K562 (cell line): Measurements from ENCODE around the gene CCDC106. TPM values are rescaled to one million over a fixed set of nuclear protein-coding genes. Genes with fewer than 3 reads are reported as not detected.

Experiments
- BRF1 ChIP-seq: IDR thresholded peaks from 3 replicates; pipeline ENCODE4 v1.6.1; 2011; ENCODE audit warnings: borderline replicate concordance, mild to moderate bottlenecking; ENCODE audit not compliant: insufficient read length; ENCODE audit errors: extremely low read depth
- CCAR2 ChIP-seq: fragments of 200-400 bp; formaldehyde crosslinking; IDR thresholded peaks from 2 replicates; pipeline ENCODE4 v1.6.1; 2017; ENCODE audit warnings: mild to moderate bottlenecking, low read depth, low read length
- CLOCK ChIP-seq: fragments of 250-450 bp; sonication (Bioruptor Pico); IDR thresholded peaks from 2 replicates; pipeline ENCODE4 v1.4.0; 2020; ENCODE audit warnings: mild to moderate bottlenecking, moderate library complexity, borderline replicate concordance
- ETV1 ChIP-seq: fragments of 450-650 bp; conservative IDR thresholded peaks from 2 replicates; pipeline ENCODE4 v1.6.1; 2016; ENCODE audit warnings: missing genetic modification characterization, control low read depth, low read depth, missing compliant biosample characterization
- ETV6 ChIP-seq, 3 experiments: fragments of 150-350 bp in 1 of 3; sonication (generic) in 1 of 3; formaldehyde crosslinking in 1 of 3; IDR thresholded peaks; 2 replicates each; pipeline versions ENCODE4 v1.6.1 to v1.8.0; 2014 to 2022; ENCODE audit warnings: borderline replicate concordance in 2 of 3, low read depth in 2 of 3, antibody characterized with exemption in 1 of 3, low read length in 1 of 3, mild to moderate bottlenecking in 1 of 3, missing genetic modification reagents in 1 of 3
- GATA2 ChIP-seq: sonication (generic); formaldehyde crosslinking; IDR thresholded peaks from 2 replicates; pipeline ENCODE4 v1.4.0; 2020; ENCODE audit warnings: mild to moderate bottlenecking, missing genetic modification reagents
- HCFC1 ChIP-seq: IDR thresholded peaks from 2 replicates; pipeline ENCODE4 v1.6.1; 2012; ENCODE audit warnings: low read depth, low read length, improper control_type of control experiment
- HNRNPK ChIP-seq: fragments of 200-400 bp; formaldehyde crosslinking; IDR thresholded peaks from one replicate; pipeline ENCODE4 v1.6.1; 2018; ENCODE audit warnings: mild to moderate bottlenecking, low read depth, low read length; ENCODE audit not compliant: poor library complexity, severe bottlenecking
- JUND ChIP-seq, 2 experiments: IDR thresholded peaks; 2 replicates in 1 of 2; 3 replicates in 1 of 2; pipeline ENCODE4 v1.6.1; 2011; ENCODE audit warnings: borderline replicate concordance in 2 of 2, low read depth in 2 of 2, low read length in 2 of 2, improper control_type of control experiment in 1 of 2, missing biosample characterization in 1 of 2, missing genetic modification characterization in 1 of 2, missing genetic modification reagents in 1 of 2
- KDM4B ChIP-seq, 2 experiments: fragments of 450-650 bp in 1 of 2; sonication (generic) in 1 of 2; IDR thresholded peaks; 2 replicates each; pipeline ENCODE4 v1.6.1; 2016 to 2017; ENCODE audit warnings: borderline replicate concordance in 2 of 2, antibody characterized with exemption in 1 of 2, low read depth in 1 of 2, mild to moderate bottlenecking in 1 of 2
- MBD2 ChIP-seq: sonication (generic); IDR thresholded peaks from 2 replicates; pipeline ENCODE4 v1.6.1; 2016; ENCODE audit warnings: low read depth, borderline replicate concordance
- PHB2 ChIP-seq: fragments of 450-650 bp; IDR thresholded peaks from 2 replicates; pipeline ENCODE4 v1.6.1; 2017; ENCODE audit warnings: low read depth
- POLR2A ChIP-seq: fragments of 450-650 bp; conservative IDR thresholded peaks from 2 replicates; pipeline ENCODE4 v1.6.1; 2016
- SNAPC5 ChIP-seq: fragments of 250-450 bp; sonication (Bioruptor Pico); IDR thresholded peaks from 2 replicates; pipeline ENCODE4 v1.8.0; 2021; ENCODE audit warnings: moderate library complexity, mild to moderate bottlenecking, inconsistent platforms
- TAF9B ChIP-seq: fragments of 450-650 bp; IDR thresholded peaks from 2 replicates; pipeline ENCODE4 v1.6.1; 2018; ENCODE audit warnings: mild to moderate bottlenecking; ENCODE audit not compliant: partially characterized antibody
- TBL1XR1 ChIP-seq, 2 experiments: IDR thresholded peaks; 2 replicates each; pipeline ENCODE4 v1.6.1; 2012; ENCODE audit warnings: improper control_type of control experiment in 2 of 2, low read length in 2 of 2, mild to moderate bottlenecking in 1 of 2
- TEAD2 ChIP-seq: fragments of 450-650 bp; IDR thresholded peaks from 2 replicates; pipeline ENCODE4 v1.6.1; 2016; ENCODE audit warnings: missing genetic modification characterization, control low read depth, missing compliant biosample characterization
- XRCC5 ChIP-seq: fragments of 200-400 bp; formaldehyde crosslinking; IDR thresholded peaks from 2 replicates; pipeline ENCODE4 v1.6.1; 2017; ENCODE audit warnings: low read depth, mild to moderate bottlenecking, low read length
- YBX1 ChIP-seq: fragments of 450-650 bp; IDR thresholded peaks from 2 replicates; pipeline ENCODE4 v1.7.1; 2016; ENCODE audit warnings: mild to moderate bottlenecking
- ZBTB17 ChIP-seq: fragments of 450-650 bp; formaldehyde crosslinking; IDR thresholded peaks from 2 replicates; pipeline ENCODE4 v1.4.0; 2020; ENCODE audit warnings: mild to moderate bottlenecking
- ZFP91 ChIP-seq: sonication (generic); formaldehyde crosslinking; IDR thresholded peaks from 2 replicates; pipeline ENCODE4 v1.8.0; 2022; ENCODE audit warnings: mild to moderate bottlenecking, missing genetic modification reagents
- ZFX ChIP-seq: sonication (generic); formaldehyde crosslinking; IDR thresholded peaks from 2 replicates; pipeline ENCODE4 v1.8.0; 2022; ENCODE audit warnings: mild to moderate bottlenecking, missing genetic modification reagents, moderate library complexity
- ZNF507 ChIP-seq: conservative IDR thresholded peaks from 2 replicates; pipeline ENCODE4 v1.6.1; 2017; ENCODE audit warnings: missing genetic modification characterization, missing compliant biosample characterization
- polyA plus RNA-seq, 8 experiments: library from polyadenylated mRNA; depleted of rRNA in 4 of 8; stranded (reverse) in 5 of 8; unstranded in 3 of 8; fragments of >200 nt; fragmentation: Nextera tagmentation in 2 of 8; fragmentation: Illumina TruSeq in 1 of 8; extraction: Ambion mirVana in 2 of 8; extraction: Trizol in 1 of 8; gene quantifications; 2 replicates each; pipeline versions ENCODE4 v1.2.1 to v1.2.3, GENCODE V29; 2011 to 2014; ENCODE audit warnings: inconsistent platforms in 1 of 8, missing spikeins in 1 of 8
- total RNA-seq, 7 experiments: library from RNA; depleted of rRNA in 6 of 7; stranded (reverse); fragments of >200 nt in 6 of 7; fragmentation: Illumina TruSeq in 2 of 7; extraction: Trizol in 2 of 7; gene quantifications; 2 replicates each; pipeline versions ENCODE4 v1.2.1 to v1.2.3, GENCODE V29; 2011 to 2021; ENCODE audit warnings: low replicate concordance in 1 of 7

Gene CCDC106
- total and polyA plus RNA-seq, 9 of the 15 experiments (the other 6 are each of a cell fraction or from before 2014, with no cell fraction given): 0.10 to 27.5 (median 15.0) TPM; not detected in 1

- no peak for TF ChIP-seq ZFP91 (CRISPR knock-in tag)
- peak; percentile 81 for TF ChIP-seq HCFC1
- TF ChIP-seq XRCC5: no peak
- no peak for TF ChIP-seq CCAR2
- no peak for TF ChIP-seq SNAPC5 (CRISPR knock-in tag)
- no peak for TF ChIP-seq PHB2
- no peak for TF ChIP-seq ZNF507
- no peak for TF ChIP-seq BRF1
- peak; percentile 74 for TF ChIP-seq ZFX (CRISPR knock-in tag)
- no peak for TF ChIP-seq TAF9B
- peak; percentile 37; the same call in 1 of the 2 replicates for TF ChIP-seq JUND (IDR thresholded peaks at IDR 0.05; ENCODE audit: borderline replicate concordance, low read depth, low read length)
- no peak; the same call in 2 of the 3 replicates for TF ChIP-seq JUND (tag; IDR thresholded peaks at IDR 0.05; ENCODE audit: borderline replicate concordance, low read depth, low read length)
- TF ChIP-seq CLOCK (CRISPR knock-in tag): no peak
- TF ChIP-seq TBL1XR1 (IDR thresholded peaks at IDR 0.05; ENCODE audit: low read length in 2 of 2): peak; percentile 25 to 66; a peak in 2 of 4 replicates
- TF ChIP-seq HNRNPK: peak; percentile 25
- peak; percentile 82 to 83; a peak in 2 of 4 replicates for TF ChIP-seq ETV6 (IDR thresholded peaks at IDR 0.05; ENCODE audit: borderline replicate concordance in 1 of 2, low read depth in 2 of 2, low read length in 1 of 2)
- TF ChIP-seq ETV6 (CRISPR knock-in tag; IDR thresholded peaks at IDR 0.05; ENCODE audit: borderline replicate concordance): no peak
- TF ChIP-seq POLR2A: peak; percentile 84
- peak; percentile 74; the same call in 1 of the 2 replicates for TF ChIP-seq MBD2
- TF ChIP-seq ZBTB17 (CRISPR knock-in tag): 0 out of 2 replicates have a peak, but pooled peaks have one; percentile 74
- peak; percentile 92 for TF ChIP-seq ETV1 (tag)
- TF ChIP-seq GATA2 (CRISPR knock-in tag): no peak
- TF ChIP-seq YBX1: no peak
- TF ChIP-seq TEAD2 (tag): no peak
- TF ChIP-seq KDM4B (IDR thresholded peaks at IDR 0.05; ENCODE audit: borderline replicate concordance in 2 of 2, low read depth in 1 of 2): peak in 1 of 2 experiments; percentile 98; a peak in 2 of 4 replicates
Measured at GRCh38 chr19:55674841-55675660, 27.0 kb downstream of the CCDC106 start, which contains the start of gene EPN1 (continued).
